HEK293T (cell line): ENCODE measurements around the gene C1orf210.

Experiments
- BHLHE40 ChIP-seq: fragments of 450-650 bp; IDR thresholded peaks from 2 replicates; pipeline ENCODE4 v1.6.1; 2016; ENCODE audit warnings: mild to moderate bottlenecking, moderate library complexity, borderline replicate concordance
- ELF4 ChIP-seq: fragments of 450-650 bp; IDR thresholded peaks from 2 replicates; pipeline ENCODE4 v1.6.1; 2017; ENCODE audit warnings: antibody characterized with exemption
- FOXA1 ChIP-seq: fragments of 450-650 bp; IDR thresholded peaks from 2 replicates; pipeline ENCODE4 v1.6.1; 2016; ENCODE audit warnings: mild to moderate bottlenecking
- FOXM1 ChIP-seq: fragments of 450-650 bp; IDR thresholded peaks from 2 replicates; pipeline ENCODE4 v1.6.1; 2017; ENCODE audit warnings: mild to moderate bottlenecking, borderline replicate concordance
- LEF1 ChIP-seq: fragments of 450-650 bp; IDR thresholded peaks from 2 replicates; pipeline ENCODE4 v1.6.1; 2017; ENCODE audit warnings: mild to moderate bottlenecking, borderline replicate concordance
- NFRKB ChIP-seq: fragments of 450-650 bp; IDR thresholded peaks from 2 replicates; pipeline ENCODE4 v1.6.1; 2016; ENCODE audit warnings: mild to moderate bottlenecking, moderate library complexity
- PKNOX1 ChIP-seq: fragments of 450-650 bp; IDR thresholded peaks from 2 replicates; pipeline ENCODE4 v1.6.1; 2016
- SUZ12 ChIP-seq: fragments of 450-650 bp; IDR thresholded peaks from 2 replicates; pipeline ENCODE4 v1.6.1; 2016; ENCODE audit warnings: mild to moderate bottlenecking
- TARDBP ChIP-seq: fragments of 450-650 bp; IDR thresholded peaks from 2 replicates; pipeline ENCODE4 v1.6.1; 2016
- ZNF384 ChIP-seq: fragments of 450-650 bp; IDR thresholded peaks from 2 replicates; pipeline ENCODE4 v1.6.1; 2016

- TF ChIP-seq LEF1 (no peak), PKNOX1 (no peak), NFRKB (no peak), ELF4 (no peak), FOXA1 (no peak), ZNF384 (no peak), BHLHE40 (no peak), FOXM1 (no peak), TARDBP (no peak), SUZ12 (no peak)
These were observed 7.8 kb upstream of the C1orf210 start for GRCh38 chr1:43293176-43293575.
